ENCODE results near the gene ST8SIA5.

ST8SIA5 gene

GRCh38 chr18:46740046-46740445 lies 16.8 kb downstream of the ST8SIA5 start:
- DNase-seq (ENCODE audit: low read depth): no peak

DNA sequence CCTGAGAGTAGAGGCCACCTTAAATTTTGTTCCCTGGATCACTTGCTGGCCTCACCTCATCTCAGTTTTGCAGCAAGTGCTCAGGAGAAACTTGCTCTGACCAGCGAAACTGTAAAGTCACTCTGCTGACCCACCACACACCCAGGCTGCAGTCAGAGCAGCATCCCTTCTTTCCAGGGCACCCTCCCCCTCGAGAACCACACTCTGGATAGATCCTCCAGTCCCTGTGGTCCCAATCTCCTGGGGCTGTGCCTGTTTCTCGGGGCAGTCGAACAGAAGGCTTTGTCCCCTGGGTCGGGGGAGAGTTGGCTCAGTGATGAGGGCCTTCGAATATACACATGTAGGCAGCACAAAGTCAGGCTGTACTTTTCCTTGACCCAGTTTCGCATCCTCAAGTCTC lies 18.4 kb downstream of the ST8SIA5 start:
- DNase-seq (ENCODE audit: low read depth): no peak

GRCh38 chr18:46736736-46737135 lies 20.1 kb downstream of the ST8SIA5 start:
- DNase-seq (ENCODE audit: low read depth): no peak

DNA sequence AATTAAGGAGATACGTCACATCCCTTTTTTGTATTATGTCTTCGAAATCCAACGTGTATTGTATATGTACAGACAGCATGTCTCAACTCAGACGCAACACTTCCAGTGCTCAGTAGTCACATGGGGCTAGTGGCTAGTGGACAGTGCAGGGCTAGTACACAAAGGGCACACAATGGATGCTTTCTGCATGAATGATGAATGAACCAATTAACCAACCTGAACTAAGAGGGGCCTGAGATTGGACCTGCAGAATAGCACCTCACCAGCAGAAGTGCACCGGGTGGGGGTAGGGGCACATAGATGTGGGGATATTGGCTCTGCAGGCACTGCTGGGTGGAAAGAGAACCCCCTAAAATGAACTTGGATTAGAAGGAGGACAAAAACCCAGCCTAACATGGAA lies 20.7 kb downstream of the ST8SIA5 start:
- no peak for DNase-seq (ENCODE audit: low read depth)

GRCh38 chr18:46734981-46735380 lies 21.9 kb downstream of the ST8SIA5 start:
- DNase-seq (ENCODE audit: low read depth): no peak

- no peak for DNase-seq (ENCODE audit: low read depth)
Measured at GRCh38 chr18:46733872-46734271, 23.0 kb downstream of the ST8SIA5 start.

- no peak for DNase-seq (ENCODE audit: low read depth)
Measured at GRCh38 chr18:46732801-46733200, 24.1 kb downstream of the ST8SIA5 start.

GRCh38 chr18:46732201-46732600 lies 24.7 kb downstream of the ST8SIA5 start:
- DNase-seq (ENCODE audit: low read depth): no peak

DNA sequence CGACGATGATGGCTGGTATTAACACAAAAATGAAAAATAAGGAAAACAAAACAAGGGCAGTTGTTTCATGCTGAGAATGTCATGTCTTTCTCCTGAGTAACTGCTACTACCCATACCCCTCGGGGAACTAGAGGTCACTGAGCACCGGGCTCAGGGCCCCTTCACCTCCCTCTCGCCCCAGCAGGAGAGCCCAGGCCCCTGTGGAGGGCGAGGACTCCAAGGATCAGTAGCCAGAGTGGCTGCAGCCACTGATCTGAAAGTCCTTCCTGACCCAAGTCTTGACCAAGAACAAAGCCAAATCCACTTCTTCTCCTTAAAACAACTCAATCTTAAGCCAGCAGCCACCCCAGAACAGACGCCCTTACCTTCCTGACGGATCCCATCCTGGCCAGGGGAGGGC lies 25.5 kb downstream of the ST8SIA5 start:
- no peak for DNase-seq (ENCODE audit: low read depth)

DNA sequence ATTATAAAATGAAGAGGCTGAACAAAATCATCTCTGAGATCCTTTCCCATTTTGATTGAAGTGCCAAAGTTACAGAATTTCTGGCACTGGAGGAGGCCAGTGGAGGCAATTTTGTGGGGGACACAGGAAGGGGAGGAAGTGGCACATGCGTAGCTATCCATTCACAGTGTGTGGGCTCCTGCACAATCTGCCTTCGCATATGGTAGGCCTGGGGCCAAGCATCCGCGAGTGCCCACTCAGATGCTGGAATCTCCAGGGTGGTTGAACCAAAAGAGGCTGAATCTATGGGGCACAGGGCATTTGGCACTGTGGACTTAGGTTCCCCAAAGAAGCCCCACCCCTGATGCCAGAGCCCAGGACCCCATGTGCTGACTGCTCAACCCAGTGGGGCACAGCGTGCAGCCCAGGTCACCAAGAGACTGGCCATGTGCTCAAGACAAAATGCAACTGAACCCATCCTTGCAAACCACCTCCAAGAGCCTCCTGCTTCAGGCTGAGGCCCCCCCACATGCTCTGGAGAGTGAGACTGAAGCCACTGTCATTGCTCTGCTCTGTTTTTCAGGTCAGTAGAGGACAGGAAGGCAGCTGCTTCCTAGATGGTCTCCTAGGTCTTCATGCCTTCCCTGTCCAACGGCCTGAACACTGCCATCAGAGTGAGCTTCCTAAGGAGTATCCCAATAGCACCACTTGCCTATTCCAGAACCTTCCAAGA lies 28.5 kb downstream of the ST8SIA5 start:
- DNase-seq (ENCODE audit: low read depth): no peak

GRCh38 chr18:46727177-46727576 lies 29.7 kb downstream of the ST8SIA5 start:
- no peak for DNase-seq (ENCODE audit: low read depth)

DNA sequence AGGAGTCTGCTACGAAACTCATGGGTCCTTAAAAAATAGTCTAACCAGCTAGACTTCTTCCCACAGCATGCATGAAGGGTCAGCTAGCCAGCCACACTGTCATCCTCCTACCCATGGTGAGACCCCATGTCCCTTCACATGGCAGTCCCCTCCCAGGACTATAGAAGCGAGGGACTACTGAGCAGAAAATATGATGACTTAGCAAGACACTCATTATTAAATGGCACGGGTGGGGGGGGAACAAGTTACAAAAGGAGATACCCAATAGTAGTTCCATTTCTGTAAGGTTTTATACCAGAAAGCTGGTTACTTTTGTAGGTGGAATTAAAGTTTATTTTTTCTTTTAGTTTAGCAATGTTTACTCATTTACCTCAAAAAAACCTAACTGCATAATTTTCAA lies 31.5 kb downstream of the ST8SIA5 start:
- DNase-seq (ENCODE audit: low read depth): no peak

- DNase-seq (ENCODE audit: low read depth): no peak
Measured at GRCh38 chr18:46723856-46724415, 32.9 kb downstream of the ST8SIA5 start.

- DNase-seq (ENCODE audit: low read depth): no peak
Measured at GRCh38 chr18:46722051-46722450, 34.8 kb downstream of the ST8SIA5 start.

- DNase-seq (ENCODE audit: low read depth): no peak
Measured at GRCh38 chr18:46721331-46721730, 35.5 kb downstream of the ST8SIA5 start.

DNA sequence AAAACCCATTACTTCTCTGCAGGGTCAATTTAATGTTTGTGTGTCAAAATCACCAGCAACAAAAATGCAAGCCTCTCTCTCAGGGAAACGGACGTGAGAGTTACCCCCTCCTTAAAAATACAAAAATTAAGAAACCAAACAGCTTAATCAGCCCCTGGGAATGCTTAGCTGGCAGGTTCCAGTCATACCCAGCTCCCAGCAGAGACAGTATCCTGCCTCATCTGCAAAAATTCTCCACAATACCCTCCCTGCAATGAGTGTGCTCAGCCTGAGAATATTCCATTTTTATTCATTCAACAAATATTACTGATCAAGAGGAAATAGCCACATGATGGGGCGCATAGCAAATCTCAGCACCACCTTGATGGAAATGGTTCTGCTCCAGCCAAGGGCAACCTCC lies 36.3 kb downstream of the ST8SIA5 start:
- no peak for DNase-seq (ENCODE audit: low read depth)

DNA sequence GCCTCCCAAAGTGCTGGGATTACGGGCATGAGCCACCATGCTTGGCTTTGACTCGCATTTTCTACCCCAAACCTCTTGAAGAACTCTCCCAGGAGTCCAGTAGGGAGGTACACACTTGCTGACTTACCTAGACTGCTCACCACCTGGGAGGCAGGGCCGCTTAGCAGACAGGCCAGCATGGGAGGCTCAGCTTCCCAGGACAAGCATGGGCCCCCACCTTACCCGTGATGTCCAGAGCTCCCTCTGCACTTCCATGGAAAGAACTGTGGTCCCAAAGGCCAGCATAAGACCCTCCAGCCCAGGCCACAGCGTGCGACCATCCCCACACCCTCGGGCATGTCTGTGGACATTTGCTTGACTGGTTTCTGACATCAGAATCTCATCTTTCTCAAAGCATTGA lies 36.8 kb downstream of the ST8SIA5 start:
- no peak for DNase-seq (ENCODE audit: low read depth)

DNA sequence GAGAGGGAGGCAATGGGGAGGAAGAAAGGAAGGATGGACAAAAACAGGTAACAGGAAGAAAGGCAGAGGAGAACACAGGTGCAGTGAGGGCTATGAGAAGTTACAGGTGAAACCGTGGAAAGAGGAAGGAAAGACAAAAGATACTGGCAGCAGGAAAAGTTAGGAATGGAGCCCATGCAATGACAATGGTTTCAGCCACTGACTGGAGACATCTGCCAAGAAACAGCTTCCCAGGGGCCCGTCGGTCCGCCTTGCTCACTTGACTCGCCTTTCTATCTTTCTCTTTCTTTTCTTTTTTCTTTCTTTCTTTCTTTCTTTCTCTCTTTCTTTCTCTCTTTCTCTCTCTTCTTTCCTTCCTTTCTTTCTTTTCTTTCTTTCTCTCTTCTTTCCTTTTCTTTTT lies 37.5 kb downstream of the ST8SIA5 start:
- DNase-seq (ENCODE audit: low read depth): no peak

DNA sequence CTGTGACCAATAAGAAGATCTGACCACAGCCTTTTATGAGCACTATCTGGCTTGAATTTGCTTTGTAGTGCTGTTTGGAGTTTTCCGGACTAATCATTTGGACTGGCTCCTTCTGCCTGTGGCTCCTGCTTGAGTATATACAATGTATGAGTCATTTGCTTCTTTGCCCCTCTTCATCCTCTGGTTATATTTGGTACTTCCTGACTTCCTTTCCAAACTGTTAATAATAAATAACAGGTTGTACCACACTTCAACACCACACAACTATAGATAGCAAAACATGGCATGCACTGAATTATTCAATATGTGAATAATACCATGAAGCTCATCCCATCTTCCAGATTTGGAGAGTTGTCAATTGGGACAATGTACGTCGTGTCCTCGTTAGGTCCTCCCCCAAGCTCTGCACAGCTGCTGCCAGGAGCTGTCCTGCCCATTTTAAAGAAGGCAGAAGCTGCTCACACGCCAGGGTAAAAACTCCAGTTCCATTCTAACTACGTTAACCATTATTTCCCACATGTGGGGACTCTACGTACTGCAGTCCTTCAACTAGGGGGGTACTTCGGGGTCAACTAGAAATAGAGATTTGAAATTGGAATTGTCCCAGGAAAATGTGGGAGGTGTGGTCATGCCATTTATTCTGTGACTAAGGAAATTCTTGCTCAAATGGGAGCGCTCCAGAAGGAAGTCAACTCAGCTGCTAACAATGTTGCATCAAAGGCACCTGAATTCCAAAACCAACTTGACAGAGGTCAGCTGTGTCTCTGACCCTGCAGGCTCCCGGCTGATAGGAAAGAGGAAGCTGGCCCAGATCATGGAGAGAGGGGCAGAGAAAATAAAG lies 38.1 kb downstream of the ST8SIA5 start:
- peak; percentile 21 for DNase-seq (ENCODE audit: low read depth)

GRCh38 chr18:46716827-46717226 lies 40.0 kb downstream of the ST8SIA5 start:
- no peak for DNase-seq (ENCODE audit: low read depth)

GRCh38 chr18:46716336-46716735 lies 40.5 kb downstream of the ST8SIA5 start:
- no peak for DNase-seq (ENCODE audit: low read depth)

- no peak for DNase-seq (ENCODE audit: low read depth)
Measured at GRCh38 chr18:46715062-46715461, 41.8 kb downstream of the ST8SIA5 start.

DNA sequence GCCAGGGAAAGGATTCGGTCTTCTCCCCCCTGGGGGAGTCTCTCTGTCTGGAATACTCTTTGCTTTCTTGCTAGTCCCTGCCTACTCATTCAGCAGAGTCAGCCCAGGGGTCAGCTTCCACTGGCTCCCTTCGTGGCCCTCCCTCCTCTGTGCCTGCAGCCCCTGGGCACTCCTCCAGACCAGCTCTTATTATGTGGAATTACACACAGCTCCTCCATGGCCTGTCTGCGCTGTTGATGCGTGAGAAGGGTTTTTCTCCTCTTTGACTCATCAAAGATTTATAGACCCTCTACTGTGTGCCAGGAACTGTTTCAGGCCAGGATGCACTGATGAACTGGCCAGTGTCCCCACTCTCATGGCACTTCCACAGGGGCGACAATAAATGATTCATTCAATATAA lies 44.4 kb downstream of the ST8SIA5 start:
- DNase-seq (ENCODE audit: low read depth): no peak

Data from fibroblast of gingiva (primary cell).